Measurements from ENCODE around the gene FGD3.
"Not testable (repeated sequence)": the region's sequence is repeated elsewhere in the genome, so short reads cannot be mapped to it uniquely, and the experiment has no call there.

GRCh38 chr9:92905137-92905536 lies 42.2 kb upstream of the FGD3 start:
- TF ChIP-seq CTCF (IDR thresholded peaks at IDR 0.05); EZH2 (IDR thresholded peaks at IDR 0.05; ENCODE audit: borderline replicate concordance, insufficient read depth, low read depth, low read length, poor library complexity, severe bottlenecking): not testable (repeated sequence)

Measured in B cell (primary cell).